ENCODE results near the gene HIGD2A.

HIGD2A gene
- 35.2 to 38.4 reads per million in 2 donors for total RNA-seq

GRCh38 chr5:176388444-176389134 is at the start of gene HIGD2A, which contains the start of gene NOP16:
HIGD2A (plus strand) TSS chr5:176388751; CDS start chr5:176388820, 69 bp downstream.
NOP16 (minus strand) TSS chr5:176388598; CDS start chr5:176388539, 59 bp downstream.
- peak; percentile 82 for DNase-seq

DNA sequence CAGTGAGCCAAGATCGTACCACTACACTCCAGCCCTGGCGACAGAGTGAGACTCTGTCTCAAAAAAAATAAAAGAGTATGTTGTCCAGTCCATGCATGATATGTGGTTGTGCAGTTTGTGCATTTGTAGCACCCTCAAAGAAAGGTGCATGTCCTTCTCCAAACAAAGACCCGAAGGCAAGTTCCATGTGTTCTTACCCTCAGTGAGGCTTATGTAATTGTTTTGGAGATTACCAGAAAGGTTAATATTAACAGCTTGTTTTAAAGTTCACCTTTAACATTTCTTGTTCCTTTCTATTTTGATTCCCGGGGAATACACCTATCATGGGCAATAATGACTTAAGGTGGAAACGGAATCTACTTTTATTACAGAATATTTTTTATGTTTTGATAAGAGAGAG is 49.2 kb upstream of the HIGD2A start:
- no peak for DNase-seq

DNA sequence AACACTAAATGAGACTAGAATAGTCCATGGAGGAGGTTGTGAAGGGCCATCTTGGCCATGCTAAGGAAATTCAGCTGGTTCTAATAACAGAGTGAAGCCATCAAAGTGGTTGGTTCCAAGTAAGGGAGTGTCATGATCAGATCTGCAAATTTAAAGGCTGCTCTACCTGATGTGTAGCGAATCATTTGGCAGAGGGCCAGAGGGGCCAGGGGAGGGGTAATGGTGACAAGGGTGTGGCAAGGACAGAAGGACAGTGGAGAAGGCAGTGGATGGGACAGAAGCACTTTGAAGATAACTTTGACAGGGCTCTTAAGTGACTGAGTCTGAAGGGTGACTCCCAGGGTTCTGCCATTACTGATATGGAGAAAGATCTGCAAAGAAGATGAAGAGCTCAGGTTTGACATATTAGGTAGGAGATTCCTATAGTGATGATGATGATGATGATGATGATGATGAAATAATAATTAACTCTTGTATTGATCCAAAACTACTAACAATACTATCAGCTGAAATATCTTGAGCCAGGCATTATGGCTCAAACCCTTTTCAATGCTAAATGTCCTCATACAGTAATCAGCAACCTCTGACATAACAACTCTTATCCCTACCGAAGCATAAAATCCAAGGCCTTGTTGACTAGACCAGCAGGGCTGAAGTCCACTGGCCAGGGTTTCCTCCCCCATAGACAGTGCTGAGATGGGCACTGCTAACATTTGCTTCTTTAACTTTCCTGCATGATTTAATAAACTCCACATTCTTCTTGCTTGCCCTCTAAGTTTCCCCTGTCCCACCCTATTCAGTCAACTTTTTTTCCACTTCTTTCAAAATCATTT is 47.0 kb upstream of the HIGD2A start:
- no peak for DNase-seq

- DNase-seq: no peak
Measured at GRCh38 chr5:176342158-176342483, 46.4 kb upstream of the HIGD2A start.

GRCh38 chr5:176342766-176343458 is 45.6 kb upstream of the HIGD2A start:
- DNase-seq: no peak

- no peak for DNase-seq
Measured at GRCh38 chr5:176350416-176350815, 38.1 kb upstream of the HIGD2A start.

GRCh38 chr5:176352116-176352878 is 36.3 kb upstream of the HIGD2A start:
- DNase-seq: no peak

DNA sequence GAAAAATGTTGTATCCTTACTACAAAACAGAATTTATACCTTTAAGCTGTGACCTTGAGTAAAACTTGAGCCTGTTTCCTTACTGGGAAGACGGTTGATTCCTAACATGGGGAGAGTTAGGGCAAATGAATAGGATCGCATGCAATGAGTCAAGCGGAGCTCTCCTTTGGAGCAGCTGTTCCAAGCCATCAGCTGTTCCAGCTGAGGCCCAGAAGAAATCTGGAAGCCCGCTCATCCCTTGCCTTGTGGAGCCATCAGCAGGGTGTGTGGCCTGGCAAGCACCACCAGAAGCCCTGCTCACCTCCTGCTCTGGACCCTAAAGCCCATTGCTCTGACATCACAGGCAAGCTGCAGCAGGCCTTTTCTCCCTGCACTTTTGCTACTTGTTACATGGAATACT is 35.0 kb upstream of the HIGD2A start:
- no peak for DNase-seq

DNA sequence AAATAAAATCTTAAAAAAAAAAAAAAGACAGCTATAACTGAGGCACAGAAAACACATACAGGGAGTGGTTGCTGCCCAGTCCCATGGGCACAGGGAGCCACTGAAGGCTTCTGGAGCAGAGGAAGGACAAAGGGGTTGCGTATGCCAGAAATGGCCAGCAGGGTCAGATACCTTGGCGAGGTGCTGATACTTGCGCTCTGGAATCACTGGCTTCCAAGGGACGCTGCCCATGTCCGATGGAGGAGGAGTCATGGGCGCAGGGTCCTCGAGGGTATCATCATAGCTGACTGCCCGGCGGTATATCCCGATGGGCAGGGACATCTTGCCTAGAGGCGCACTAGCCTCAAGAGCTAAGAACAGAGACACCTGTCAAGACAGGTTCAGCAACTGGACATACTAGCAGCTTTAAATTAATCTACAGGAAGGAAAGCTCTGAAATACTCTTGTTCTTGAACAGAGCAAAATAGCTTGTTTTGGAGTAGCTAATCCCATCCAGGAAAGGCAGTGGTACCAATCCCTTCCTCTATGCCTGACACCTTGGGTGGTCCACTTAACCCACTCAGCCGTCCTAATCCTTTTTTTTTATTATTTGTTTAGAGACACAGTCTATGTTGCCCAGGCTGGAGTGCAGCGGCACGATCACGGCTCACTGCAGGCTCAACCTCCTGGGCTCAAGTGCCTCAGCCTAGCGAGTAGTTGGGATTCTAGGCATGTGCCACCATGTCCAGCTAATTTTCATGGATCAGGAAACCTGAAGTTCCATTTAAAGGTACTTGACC is 33.0 kb upstream of the HIGD2A start:
- DNase-seq: no peak

DNA sequence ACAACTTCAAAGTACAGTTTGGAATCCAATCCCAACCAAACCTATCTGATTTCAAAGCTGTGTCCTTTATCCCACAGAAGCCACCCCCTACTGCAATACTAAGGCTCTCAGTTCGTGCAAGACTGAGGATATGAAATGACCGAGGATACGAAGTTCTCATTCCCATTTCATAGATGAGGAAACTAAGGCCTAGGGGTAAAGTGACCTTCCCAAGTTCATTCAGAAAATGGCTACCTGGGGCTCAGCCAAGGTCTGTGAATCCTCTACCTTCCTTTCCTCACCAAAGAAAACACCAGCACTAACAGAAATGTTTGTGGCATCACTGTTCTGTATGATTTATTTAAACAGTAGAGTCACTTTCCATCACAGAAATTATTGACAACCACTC is 32.4 kb upstream of the HIGD2A start:
- no peak for DNase-seq

GRCh38 chr5:176359658-176360057 is 28.9 kb upstream of the HIGD2A start:
- no peak for DNase-seq

DNA sequence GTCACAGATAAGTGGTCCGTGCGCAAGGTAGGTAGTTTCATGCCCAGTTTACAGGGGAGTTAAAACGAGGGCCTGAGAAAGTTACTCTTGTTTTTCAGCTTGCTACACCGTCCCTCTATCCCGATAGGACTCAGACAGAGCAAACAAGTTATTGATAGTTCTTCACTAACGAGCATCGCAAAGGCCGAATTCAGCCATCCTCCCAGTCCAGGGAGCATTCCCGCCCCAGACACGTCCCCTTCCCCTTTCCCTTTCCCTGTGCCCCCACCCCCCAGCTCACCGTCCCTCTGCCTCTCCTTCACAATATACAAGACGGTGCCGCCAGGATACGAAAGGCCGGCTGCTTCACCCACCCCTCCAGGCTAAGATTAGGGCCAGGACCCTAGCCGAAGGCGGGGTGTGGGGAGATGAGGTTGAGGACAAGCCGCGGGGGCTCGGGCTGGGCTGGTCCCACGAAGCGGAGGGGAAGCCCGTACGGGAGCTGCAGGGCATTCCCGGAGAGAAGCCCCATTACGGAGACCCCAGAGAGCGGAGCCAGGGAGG is 27.6 kb upstream of the HIGD2A start:
- no peak for DNase-seq

DNA sequence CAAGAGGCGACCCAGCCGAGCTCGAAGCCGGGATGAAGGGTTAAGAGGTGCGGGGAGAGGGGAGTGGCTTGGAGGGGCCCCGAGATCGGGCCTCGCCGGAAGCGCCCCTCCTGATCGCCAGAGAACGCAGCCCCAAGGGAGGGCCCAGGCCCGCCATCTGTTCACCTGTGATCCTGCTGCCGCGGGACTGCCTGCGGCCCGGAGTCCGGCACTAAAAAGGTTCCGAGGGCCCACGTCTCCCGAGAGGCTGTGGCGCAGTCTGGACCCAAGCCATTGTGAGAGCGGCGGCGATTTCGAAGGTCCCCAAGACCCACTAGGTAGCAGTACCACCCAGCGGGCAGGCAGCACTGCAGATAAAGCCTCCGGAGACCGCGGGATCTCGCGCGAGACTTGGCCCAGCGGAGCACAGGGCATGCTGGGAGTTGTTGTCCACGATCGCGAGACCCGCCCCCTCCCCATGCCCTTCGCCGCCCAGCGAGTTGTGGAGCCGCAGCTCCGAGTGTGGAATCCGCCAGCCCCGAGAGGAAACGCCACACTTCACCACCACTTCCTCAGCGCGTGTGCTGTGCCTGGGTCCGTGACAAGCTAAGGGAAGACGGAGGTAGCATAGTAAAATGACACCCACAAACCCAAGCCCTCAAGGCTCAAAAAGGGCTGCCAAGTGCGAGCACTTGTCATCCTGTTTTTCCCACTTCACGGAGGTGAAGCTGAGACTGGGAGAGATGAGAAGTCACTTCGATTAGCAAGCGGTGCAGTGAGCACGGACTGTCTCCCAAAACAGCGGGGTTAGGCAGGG is 26.9 kb upstream of the HIGD2A start, which contains the start of gene KIAA1191:
KIAA1191 (minus strand) TSS at position 328 of the 796 bp plus-strand sequence. CDS start 2,256 bp downstream, outside the sequence.
- DNase-seq: peak; percentile 93

DNA sequence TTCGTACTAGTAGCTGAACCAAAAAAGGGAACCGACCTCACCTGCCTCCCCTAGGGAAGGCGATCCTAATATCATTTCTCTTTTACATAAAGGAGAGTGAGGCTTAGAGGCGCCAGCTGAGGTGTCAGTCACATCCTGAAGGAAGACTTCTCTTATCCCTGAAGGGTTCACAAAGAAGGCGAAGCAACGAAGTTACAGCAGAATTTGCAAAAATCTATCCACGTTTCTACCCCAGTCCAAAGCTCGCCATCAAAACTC is 26.4 kb upstream of the HIGD2A start:
- DNase-seq: no peak

DNA sequence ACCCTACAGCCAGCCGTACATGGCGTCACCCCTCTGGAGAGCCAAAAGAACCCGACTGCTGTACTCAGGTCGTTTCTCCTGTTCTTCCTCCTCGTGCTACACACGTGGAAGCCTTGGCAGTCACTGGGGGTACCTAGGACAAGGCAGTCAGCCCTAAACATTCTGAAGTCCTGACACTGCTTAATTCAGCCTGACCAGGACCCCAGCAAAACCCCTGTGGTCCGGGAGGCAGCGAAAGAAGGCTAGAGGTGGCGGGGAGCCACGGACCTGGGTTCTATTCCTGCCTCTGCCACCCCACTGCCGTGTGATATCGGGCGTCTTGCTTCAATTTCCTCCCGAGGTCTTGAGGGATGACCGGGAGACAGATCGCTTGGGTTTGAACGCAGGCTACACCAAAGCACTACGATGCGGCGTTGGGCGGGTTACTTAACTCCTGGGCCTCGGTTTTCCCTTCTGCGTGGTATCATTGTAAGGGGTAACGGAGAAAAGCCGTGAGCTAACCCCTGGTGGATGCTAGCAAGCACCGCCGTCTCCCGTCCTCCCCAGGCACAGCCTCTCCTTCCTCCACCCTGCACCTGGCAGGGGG is 23.7 kb upstream of the HIGD2A start:
- DNase-seq: no peak

GRCh38 chr5:176365351-176366231 is 23.0 kb upstream of the HIGD2A start, which contains the start of gene ARL10:
ARL10 (plus strand) TSS chr5:176365487; CDS start chr5:176365564, 77 bp downstream.
- DNase-seq: peak; percentile 21

DNA sequence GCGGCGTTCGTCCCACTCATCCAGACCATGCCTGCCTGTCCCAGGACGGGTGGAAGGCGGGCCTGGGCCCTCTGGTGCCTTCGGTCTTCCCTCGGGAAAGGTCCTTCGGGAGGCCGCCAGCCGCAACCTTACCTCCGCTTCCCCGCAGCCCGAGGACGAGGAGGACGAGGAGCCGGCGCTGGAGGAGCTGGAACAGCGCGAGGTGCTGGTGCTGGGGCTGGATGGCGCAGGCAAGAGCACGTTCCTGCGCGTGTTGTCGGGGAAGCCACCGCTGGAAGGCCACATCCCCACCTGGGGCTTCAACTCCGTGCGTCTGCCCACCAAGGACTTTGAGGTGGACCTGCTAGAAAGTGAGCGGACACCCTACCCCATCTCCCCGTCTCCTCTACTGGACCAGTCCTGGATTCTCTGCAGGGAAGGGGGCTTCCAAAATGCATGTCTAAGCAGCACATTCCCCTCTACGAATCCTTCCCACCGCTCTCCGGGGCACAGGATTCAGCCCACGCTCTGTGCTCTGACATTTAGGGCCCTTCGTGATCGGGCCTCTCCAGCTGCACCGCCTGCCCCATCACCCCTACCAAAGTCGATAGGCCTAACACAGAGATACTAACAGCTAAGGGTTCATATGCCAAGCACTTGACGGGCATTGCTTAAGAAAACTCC is 22.2 kb upstream of the HIGD2A start:
- DNase-seq: no peak

GRCh38 chr5:176368726-176369125 is 19.8 kb upstream of the HIGD2A start:
- no peak for DNase-seq

Measured in activated gamma-delta T cell (primary cell).